Peyer's patch (tissue), 4 donors: ENCODE results near the gene VMP1. TPM values are rescaled to one million over a fixed set of nuclear protein-coding genes. Genes with fewer than 3 reads are reported as not detected.
"Not testable (repeated sequence)": the region's sequence is repeated elsewhere in the genome, so short reads cannot be mapped to it uniquely, and the experiment has no call there.

Source experiments
- DNase-seq, 3 donors: peaks; one replicate each; pipeline ENCODE4 v3.0.0-alpha.2; 2017 to 2019
- H3K27ac ChIP-seq, 4 donors: fragments of 200-600 bp; sonication (generic); one replicate each; pipeline ENCODE4 v1.5.1; 2016 to 2019
- H3K27me3 ChIP-seq, 2 donors: fragments of 200-600 bp; sonication (generic); one replicate each; pipeline ENCODE4 v1.5.1; 2019
- H3K36me3 ChIP-seq, 3 donors: fragments of 200-600 bp; sonication (generic); one replicate each; pipeline ENCODE4 v1.5.1; 2016 to 2019
- H3K4me1 ChIP-seq, 4 donors: fragments of 200-600 bp; sonication (generic); one replicate each; pipeline ENCODE4 v1.5.1; 2016 to 2019
- H3K4me3 ChIP-seq, 4 donors: fragments of 200-600 bp; sonication (generic); 1 replicate in 3 of 4; 2 replicates in 1 of 4; pipeline ENCODE4 v1.5.1; 2016 to 2019; ENCODE audit warnings: mild to moderate bottlenecking in 1 of 4
- H3K9me3 ChIP-seq, 4 donors: fragments of 200-600 bp; sonication (generic); one replicate each; pipeline ENCODE4 v1.5.1; 2016 to 2019; ENCODE audit warnings: mild to moderate bottlenecking in 1 of 4
- CTCF ChIP-seq, 6 experiments: fragments of 450-650 bp in 4 of 6; fragments of 200-600 bp in 2 of 6; sonication (generic) in 1 of 6; IDR thresholded peaks; one replicate each; pipeline ENCODE4 v1.5.1; 2017 to 2019; ENCODE audit warnings: antibody characterized with exemption in 6 of 6, mild to moderate bottlenecking in 3 of 6, moderate library complexity in 1 of 6
- POLR2A ChIP-seq, 2 donors: fragments of 450-650 bp; IDR thresholded peaks; one replicate each; pipeline ENCODE4 v1.5.1; 2017; ENCODE audit warnings: antibody characterized with exemption in 2 of 2, mild to moderate bottlenecking in 2 of 2, moderate library complexity in 2 of 2
- total RNA-seq, 4 donors: library from RNA; depleted of rRNA; stranded (reverse); fragments of >200 nt; gene quantifications; one replicate each; pipeline ENCODE4 v1.1.0, GENCODE V29; 2016

VMP1 gene
- total RNA-seq, 4 donors from 2014 or later: 228 to 366 (median 332) TPM

DNA sequence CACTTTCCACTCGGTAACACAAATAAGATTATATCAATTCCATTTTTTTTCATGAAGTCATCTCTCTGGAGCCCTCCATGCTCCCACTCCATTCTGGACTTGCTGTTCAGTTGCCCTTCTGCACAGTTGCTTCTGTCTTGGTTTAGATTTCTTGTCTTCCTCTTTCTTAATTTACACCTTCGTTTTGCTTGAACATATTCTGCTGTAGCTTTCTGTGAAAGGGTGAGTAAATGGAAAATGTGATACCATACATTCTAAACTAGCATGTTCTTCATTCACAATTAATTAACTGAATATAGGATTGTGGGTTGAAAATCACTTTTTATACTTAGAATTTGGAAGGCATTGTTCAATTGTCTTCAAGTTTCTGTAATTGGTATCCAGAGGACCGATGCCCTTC lies 69.6 kb downstream of the VMP1 start:
- no peak for DNase-seq
- H3K9me3 ChIP-seq: no peaks in the 10 kb centered on the region
- no peak for TF ChIP-seq POLR2A (IDR thresholded peaks at IDR 0.05)
- no peak for TF ChIP-seq CTCF (IDR thresholded peaks at IDR 0.05)
- H3K27me3 ChIP-seq: no peaks in the 10 kb centered on the region
- H3K27ac ChIP-seq: no peak overlapping the region
- no peak overlapping the region for H3K4me3 ChIP-seq
- peaks cover 0 to 54% (median 0%) of the 10 kb centered on the region in 3 donors for H3K36me3 ChIP-seq
- no peaks in the 10 kb centered on the region for H3K4me1 ChIP-seq

DNA sequence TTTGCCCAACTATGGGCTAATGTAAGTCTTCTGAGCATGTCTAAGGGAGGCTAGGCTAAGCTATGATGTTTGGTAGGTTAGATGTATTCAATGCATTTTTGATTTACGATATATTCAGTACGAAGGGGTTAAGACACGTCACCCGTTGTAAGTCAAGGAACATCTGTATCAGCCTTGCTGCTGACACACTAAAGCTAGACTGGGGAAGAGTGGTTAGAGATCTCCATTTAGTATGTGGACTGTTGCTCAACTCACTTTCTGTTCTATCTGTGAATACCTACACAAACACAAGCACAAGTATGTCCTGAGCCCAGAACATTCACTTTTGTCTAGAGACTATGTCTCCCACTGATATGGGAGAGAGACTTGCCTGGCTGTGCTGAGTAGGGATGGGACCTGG lies 71.5 kb downstream of the VMP1 start:
- no peaks in the 10 kb centered on the region for H3K27me3 ChIP-seq
- no peaks in the 10 kb centered on the region for H3K9me3 ChIP-seq
- no peak for TF ChIP-seq POLR2A (IDR thresholded peaks at IDR 0.05)
- H3K4me3 ChIP-seq: no peak overlapping the region
- peaks cover 0 to 43% (median 0%) of the 10 kb centered on the region in 3 donors for H3K36me3 ChIP-seq
- peaks cover 0 to 13% (median 0%) of the 10 kb centered on the region in 4 donors for H3K4me1 ChIP-seq
- no peak overlapping the region for H3K27ac ChIP-seq
- no peak for DNase-seq

GRCh38 chr17:59779521-59779920 lies 72.1 kb downstream of the VMP1 start:
- DNase-seq: no peak
- Histone ChIP-seq H3K27ac (no peak overlapping the region), H3K9me3 (no peaks in the 10 kb centered on the region), H3K4me3 (no peak overlapping the region), H3K4me1 (peaks cover 0 to 13% (median 0%) of the 10 kb centered on the region in 4 donors), H3K27me3 (no peaks in the 10 kb centered on the region), H3K36me3 (peaks cover 0 to 39% (median 0%) of the 10 kb centered on the region in 3 donors)
- no peak for TF ChIP-seq POLR2A (IDR thresholded peaks at IDR 0.05)
- TF ChIP-seq CTCF (IDR thresholded peaks at IDR 0.05): no peak

DNA sequence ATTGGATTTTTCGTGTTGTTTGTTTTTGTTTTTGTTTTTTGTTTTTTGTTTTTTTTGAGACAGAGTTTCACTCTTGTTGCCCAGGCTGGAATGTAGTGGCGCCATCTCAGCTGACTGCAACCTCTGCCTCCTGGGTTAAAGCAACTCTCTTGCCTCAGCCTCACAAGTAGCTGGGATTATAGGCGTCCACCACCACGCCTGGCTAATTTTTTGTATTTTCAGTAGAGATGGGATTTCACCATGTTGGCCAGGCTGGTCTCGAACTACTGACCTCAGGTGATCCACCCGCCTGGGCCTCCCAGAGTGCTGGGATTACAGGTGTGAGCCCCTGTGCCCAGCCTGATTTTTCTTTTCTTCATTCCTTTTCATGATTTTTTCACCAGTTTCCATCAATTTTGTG lies 73.1 kb downstream of the VMP1 start:
- not testable (repeated sequence) for H3K4me3 ChIP-seq, H3K27ac ChIP-seq, DNase-seq, H3K27me3 ChIP-seq, H3K9me3 ChIP-seq
- H3K4me1 ChIP-seq: peaks cover 0 to 20% (median 3%) of the 10 kb centered on the region in 4 donors
- H3K36me3 ChIP-seq: peaks cover 0 to 34% (median 0%) of the 10 kb centered on the region in 3 donors

GRCh38 chr17:59783221-59784047 lies 76.0 kb downstream of the VMP1 start:
- Histone ChIP-seq H3K4me1 (peaks cover 0 to 48% (median 12%) of the 10 kb centered on the region in 4 donors), H3K27me3 (no peaks in the 10 kb centered on the region), H3K9me3 (no peaks in the 10 kb centered on the region), H3K4me3 (no peak overlapping the region), H3K27ac (peak overlapping the region; percentile 60 to 93 (median 68)), H3K36me3 (peaks cover 0 to 9% (median 0%) of the 10 kb centered on the region in 3 donors)
- DNase-seq: no peak
- no peak for TF ChIP-seq CTCF (IDR thresholded peaks at IDR 0.05)
- TF ChIP-seq POLR2A (IDR thresholded peaks at IDR 0.05): no peak

DNA sequence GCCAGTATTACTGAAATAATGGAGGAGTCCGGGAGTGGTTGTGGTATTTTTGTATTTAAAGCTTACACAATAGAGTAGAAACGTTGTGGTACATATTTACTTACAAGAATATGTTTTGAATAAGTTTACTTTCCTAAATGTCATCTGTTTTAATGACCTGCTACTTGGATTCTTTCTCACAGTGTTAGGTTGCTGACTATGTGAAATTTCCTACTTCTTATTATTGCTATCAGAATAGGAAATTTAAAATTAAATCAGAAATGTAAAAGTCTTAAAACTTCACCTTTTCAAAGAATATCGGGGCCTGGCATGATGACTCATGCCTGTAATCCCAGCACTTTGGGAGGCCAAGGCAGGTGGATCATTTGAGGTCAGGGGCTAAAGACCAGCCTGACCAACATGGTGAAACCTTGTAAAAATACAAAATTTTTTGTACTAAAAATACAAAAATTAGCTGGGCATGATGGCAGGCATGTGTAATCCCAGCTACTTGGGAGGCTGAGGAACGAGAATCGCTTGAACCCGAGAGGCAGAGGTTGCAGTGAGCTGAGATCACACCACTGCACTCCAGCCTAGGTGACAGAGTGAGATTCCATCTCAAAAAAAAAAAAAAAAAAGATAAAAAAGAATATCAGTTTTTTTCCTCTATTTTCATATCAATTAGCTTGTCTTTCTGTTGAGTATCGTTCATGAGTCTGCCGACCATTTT lies 77.8 kb downstream of the VMP1 start:
- no peak overlapping the region for H3K4me3 ChIP-seq
- TF ChIP-seq POLR2A (IDR thresholded peaks at IDR 0.05) (no peak), CTCF (IDR thresholded peaks at IDR 0.05) (no peak)
- DNase-seq: no peak
- peak overlapping the region; percentile 22 to 93 (median 74) for H3K27ac ChIP-seq
- H3K9me3 ChIP-seq: no peaks in the 10 kb centered on the region
- peaks cover 0 to 48% (median 12%) of the 10 kb centered on the region in 4 donors for H3K4me1 ChIP-seq
- no peaks in the 10 kb centered on the region for H3K36me3 ChIP-seq
- H3K27me3 ChIP-seq: no peaks in the 10 kb centered on the region
